Panc1 (cell line): Measurements from ENCODE around the gene MTPN. TPM values are rescaled to one million over a fixed set of nuclear protein-coding genes. Genes with fewer than 3 reads are reported as not detected.

Experiments used
- ATAC-seq: fragments of 200-7000 bp; cut with Tn5 transposase; 2 replicates; pipeline ENCODE4 v1.9.1; 2020; ENCODE audit warnings: mild to moderate bottlenecking, moderate library complexity
- BruUV-seq: library from RNA; stranded (reverse); fragments of 400-500 nt; replicated peaks from 2 replicates; lab custom pipeline; 2021; lab: Mats Ljungman, UMichigan
- CTCF ChIA-PET: fragments of 300-600 bp; sonication (Branson Sonifier 250); formaldehyde crosslinking; loops from one replicate; lab custom pipeline; 2022; ENCODE audit warnings: antibody characterized with exemption; lab: Charles Lee
- POLR2A ChIA-PET: fragments of 300-600 bp; sonication (Branson Sonifier 250); formaldehyde crosslinking; loops from one replicate; lab custom pipeline; 2022; ENCODE audit warnings: antibody characterized with exemption; lab: Charles Lee
- DNase-seq: peaks from one replicate; pipeline ENCODE4 v3.0.0-alpha.2; 2010; ENCODE audit warnings: low read depth, low spot score
- H3K27ac ChIP-seq: 2 replicates; pipeline ENCODE4 v1.5.1; 2011; ENCODE audit warnings: mild to moderate bottlenecking, low read length, inconsistent platforms
- H3K27me3 ChIP-seq: fragments of 200-500 bp; sonication (Bioruptor generic); 2 replicates; pipeline ENCODE4 v1.6.0; 2014; ENCODE audit warnings: low read length, inconsistent platforms; ENCODE audit not compliant: control insufficient read depth, insufficient read depth
- H3K36me3 ChIP-seq: fragments of 200-500 bp; sonication (Bioruptor generic); 2 replicates; pipeline ENCODE4 v1.5.1; 2014; ENCODE audit warnings: inconsistent platforms, mild to moderate bottlenecking, low read length, moderate library complexity; ENCODE audit not compliant: control insufficient read depth, insufficient read depth
- H3K4me1 ChIP-seq: 2 replicates; pipeline ENCODE4 v1.5.1; 2011; ENCODE audit warnings: inconsistent platforms, mild to moderate bottlenecking, low read length, moderate library complexity; ENCODE audit not compliant: control insufficient read depth, insufficient read depth
- H3K4me3 ChIP-seq, 2 experiments: 2 replicates each; pipeline ENCODE4 v1.5.1; 2011 to 2012; ENCODE audit warnings: low read depth in 2 of 2, low read length in 2 of 2, mild to moderate bottlenecking in 2 of 2, inconsistent platforms in 1 of 2, moderate library complexity in 1 of 2
- H3K9me3 ChIP-seq: fragments of 200-500 bp; sonication (Bioruptor generic); 2 replicates; pipeline ENCODE4 v1.5.1; 2014; ENCODE audit warnings: low read depth, mild to moderate bottlenecking, inconsistent platforms, low read length, moderate library complexity; ENCODE audit not compliant: control insufficient read depth, insufficient read depth
- POLR2AphosphoS5 ChIP-seq: IDR thresholded peaks from 2 replicates; pipeline ENCODE4 v1.6.1; 2012; ENCODE audit warnings: mild to moderate bottlenecking, low read depth, low read length, moderate library complexity
- SIN3A ChIP-seq: IDR thresholded peaks from 2 replicates; pipeline ENCODE4 v1.6.1; 2012; ENCODE audit warnings: low read depth, mild to moderate bottlenecking, low read length, moderate library complexity, borderline replicate concordance; ENCODE audit not compliant: insufficient read depth
- TCF7L2 ChIP-seq: IDR thresholded peaks from 2 replicates; pipeline ENCODE4 v1.6.1; 2011; ENCODE audit warnings: mild to moderate bottlenecking, low read depth, low read length, inconsistent platforms
- in situ Hi-C: cut with HindIII; loops from 2 replicates; pipeline ENCODE4 v1.10.0; 2016; ENCODE audit warnings: low sequenced_read_pairs, low pct_unique_long_range_greater_than_20kb
- intact Hi-C: fragments of 100-400 bp; cut with micrococcal nuclease; formaldehyde crosslinking; loops from one replicate; pipeline ENCODE4 v1.10.0; 2022; ENCODE audit not compliant: unreplicated experiment
- total RNA-seq: library from RNA; stranded (reverse); gene quantifications from one replicate; pipeline ENCODE4 v1.2.1, GENCODE V29; 2021; ENCODE audit not compliant: unreplicated experiment
- TF ChIP-seq, protein P1 (sequence below), 2 experiments: IDR thresholded peaks; 2 replicates each; pipeline ENCODE4 v1.6.1; 2011 to 2012; ENCODE audit warnings: low read depth in 2 of 2, control low read depth in 1 of 2, low read length in 1 of 2, mild to moderate bottlenecking in 1 of 2, moderate library complexity in 1 of 2; ENCODE audit not compliant: insufficient read depth in 1 of 2
- TF ChIP-seq, protein P2 (sequence below): fragments of 450-650 bp; IDR thresholded peaks from 2 replicates; pipeline ENCODE4 v1.5.1; 2017; ENCODE audit warnings: mild to moderate bottlenecking

The MTPN gene
- total RNA-seq, 1 experiment from 2014 or later = 177 TPM

- H3K9me3 ChIP-seq = no peaks in the 10 kb centered on the region
- no peak overlapping the region for H3K27ac ChIP-seq
- DNase-seq (no peak), ATAC-seq (no peak)
- TF ChIP-seq, protein P1, sequence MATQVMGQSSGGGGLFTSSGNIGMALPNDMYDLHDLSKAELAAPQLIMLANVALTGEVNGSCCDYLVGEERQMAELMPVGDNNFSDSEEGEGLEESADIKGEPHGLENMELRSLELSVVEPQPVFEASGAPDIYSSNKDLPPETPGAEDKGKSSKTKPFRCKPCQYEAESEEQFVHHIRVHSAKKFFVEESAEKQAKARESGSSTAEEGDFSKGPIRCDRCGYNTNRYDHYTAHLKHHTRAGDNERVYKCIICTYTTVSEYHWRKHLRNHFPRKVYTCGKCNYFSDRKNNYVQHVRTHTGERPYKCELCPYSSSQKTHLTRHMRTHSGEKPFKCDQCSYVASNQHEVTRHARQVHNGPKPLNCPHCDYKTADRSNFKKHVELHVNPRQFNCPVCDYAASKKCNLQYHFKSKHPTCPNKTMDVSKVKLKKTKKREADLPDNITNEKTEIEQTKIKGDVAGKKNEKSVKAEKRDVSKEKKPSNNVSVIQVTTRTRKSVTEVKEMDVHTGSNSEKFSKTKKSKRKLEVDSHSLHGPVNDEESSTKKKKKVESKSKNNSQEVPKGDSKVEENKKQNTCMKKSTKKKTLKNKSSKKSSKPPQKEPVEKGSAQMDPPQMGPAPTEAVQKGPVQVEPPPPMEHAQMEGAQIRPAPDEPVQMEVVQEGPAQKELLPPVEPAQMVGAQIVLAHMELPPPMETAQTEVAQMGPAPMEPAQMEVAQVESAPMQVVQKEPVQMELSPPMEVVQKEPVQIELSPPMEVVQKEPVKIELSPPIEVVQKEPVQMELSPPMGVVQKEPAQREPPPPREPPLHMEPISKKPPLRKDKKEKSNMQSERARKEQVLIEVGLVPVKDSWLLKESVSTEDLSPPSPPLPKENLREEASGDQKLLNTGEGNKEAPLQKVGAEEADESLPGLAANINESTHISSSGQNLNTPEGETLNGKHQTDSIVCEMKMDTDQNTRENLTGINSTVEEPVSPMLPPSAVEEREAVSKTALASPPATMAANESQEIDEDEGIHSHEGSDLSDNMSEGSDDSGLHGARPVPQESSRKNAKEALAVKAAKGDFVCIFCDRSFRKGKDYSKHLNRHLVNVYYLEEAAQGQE (IDR thresholded peaks at IDR 0.05; ENCODE audit: insufficient read depth in 1 of 2, low read depth in 2 of 2, low read length in 1 of 2) = no peak
- no peak for TF ChIP-seq POLR2AphosphoS5
- TF ChIP-seq SIN3A = no peak
- TF ChIP-seq TCF7L2 = no peak
- TF ChIP-seq, protein P2, sequence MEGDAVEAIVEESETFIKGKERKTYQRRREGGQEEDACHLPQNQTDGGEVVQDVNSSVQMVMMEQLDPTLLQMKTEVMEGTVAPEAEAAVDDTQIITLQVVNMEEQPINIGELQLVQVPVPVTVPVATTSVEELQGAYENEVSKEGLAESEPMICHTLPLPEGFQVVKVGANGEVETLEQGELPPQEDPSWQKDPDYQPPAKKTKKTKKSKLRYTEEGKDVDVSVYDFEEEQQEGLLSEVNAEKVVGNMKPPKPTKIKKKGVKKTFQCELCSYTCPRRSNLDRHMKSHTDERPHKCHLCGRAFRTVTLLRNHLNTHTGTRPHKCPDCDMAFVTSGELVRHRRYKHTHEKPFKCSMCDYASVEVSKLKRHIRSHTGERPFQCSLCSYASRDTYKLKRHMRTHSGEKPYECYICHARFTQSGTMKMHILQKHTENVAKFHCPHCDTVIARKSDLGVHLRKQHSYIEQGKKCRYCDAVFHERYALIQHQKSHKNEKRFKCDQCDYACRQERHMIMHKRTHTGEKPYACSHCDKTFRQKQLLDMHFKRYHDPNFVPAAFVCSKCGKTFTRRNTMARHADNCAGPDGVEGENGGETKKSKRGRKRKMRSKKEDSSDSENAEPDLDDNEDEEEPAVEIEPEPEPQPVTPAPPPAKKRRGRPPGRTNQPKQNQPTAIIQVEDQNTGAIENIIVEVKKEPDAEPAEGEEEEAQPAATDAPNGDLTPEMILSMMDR = no peak
- BruUV-seq = no TSS peak
- H3K4me3 ChIP-seq = no peak overlapping the region
- intact Hi-C loops = no loop called here
- H3K36me3 ChIP-seq = no peaks in the 10 kb centered on the region
- H3K4me1 ChIP-seq = peaks cover 14% of the 10 kb centered on the region; the same call in 1 of the 2 replicates
- in situ Hi-C loops = no loop called here
- no peaks in the 10 kb centered on the region for H3K27me3 ChIP-seq
- CTCF ChIA-PET = interaction anchor here (0.7 kb wide), 1 partner anchor 23 kb away, joined by 3 read pairs; no protein-coding TSS in a partner anchor
- POLR2A ChIA-PET = no interaction called here
Measured at GRCh38 chr7:135943134-135943879, 33.9 kb downstream of the MTPN start.

GRCh38 chr7:135942614-135943013, 34.5 kb downstream of the MTPN start:
- in situ Hi-C loops (no loop called here), intact Hi-C loops (no loop called here)
- Histone ChIP-seq H3K36me3 (no peaks in the 10 kb centered on the region), H3K9me3 (no peaks in the 10 kb centered on the region), H3K27ac (no peak overlapping the region), H3K4me3 (no peak overlapping the region), H3K27me3 (no peaks in the 10 kb centered on the region), H3K4me1 (peaks cover 14% of the 10 kb centered on the region; the same call in 1 of the 2 replicates)
- DNase-seq = no peak
- TF ChIP-seq POLR2AphosphoS5 = no peak
- no peak for TF ChIP-seq SIN3A
- TF ChIP-seq, protein P2 = no peak
- no peak for TF ChIP-seq TCF7L2
- TF ChIP-seq, protein P1 (IDR thresholded peaks at IDR 0.05; ENCODE audit: insufficient read depth in 1 of 2, low read depth in 2 of 2, low read length in 1 of 2) = no peak
- ChIA-PET CTCF (no interaction called here), POLR2A (no interaction called here)
- no peak for ATAC-seq
- no TSS peak for BruUV-seq
